GM23248 (cell line): Measurements from ENCODE around the gene MAP2K5.

Experiments
- EZH2 ChIP-seq: fragments of 200-600 bp; sonication (generic); IDR thresholded peaks from 2 replicates; pipeline ENCODE4 v1.6.1; 2018; ENCODE audit warnings: antibody characterized with exemption, mild to moderate bottlenecking; ENCODE audit not compliant: insufficient read depth, poor library complexity, severe bottlenecking
- EZH2phosphoT487 ChIP-seq: fragments of 200-600 bp; sonication (generic); IDR thresholded peaks from 2 replicates; pipeline ENCODE4 v1.6.1; 2018; ENCODE audit warnings: antibody characterized with exemption, moderate library complexity, mild to moderate bottlenecking, low read depth; ENCODE audit not compliant: insufficient read depth

DNA sequence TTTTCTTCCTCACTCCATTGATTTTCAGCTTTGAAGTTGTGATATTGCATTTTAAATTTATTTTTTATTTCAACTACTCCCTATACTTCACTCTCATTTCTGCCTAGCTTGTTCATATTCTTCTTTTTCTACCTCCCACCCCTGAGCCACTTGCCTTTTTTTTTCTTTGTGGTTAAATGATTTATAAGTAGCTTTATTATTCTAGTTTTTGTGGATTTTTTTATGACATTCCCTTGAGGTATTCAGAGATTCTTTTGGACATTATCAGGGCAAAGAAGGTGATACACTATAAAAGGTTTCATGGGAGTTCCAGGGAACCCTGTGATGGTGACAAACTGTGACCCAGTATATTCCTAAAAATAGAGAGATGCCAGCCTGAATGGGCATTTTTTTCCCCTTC is 18.3 kb upstream of the MAP2K5 start:
- TF ChIP-seq EZH2 = no peak
- TF ChIP-seq EZH2phosphoT487 = no peak
